ENCODE measurements around the gene CHMP5. TPM values are rescaled to one million over a fixed set of nuclear protein-coding genes. Genes with fewer than 3 reads are reported as not detected.

The CHMP5 gene
- total RNA-seq, 1 experiment from 2014 or later, result 61.8 TPM

GRCh38 chr9:33236571-33236970 lies 28.3 kb upstream of the CHMP5 start:
- no peak overlapping the region for H3K27ac ChIP-seq (ENCODE audit: low read depth, low read length)
- no peak for ATAC-seq
- RAD21 ChIA-PET (ENCODE audit: low non-redundant PET in 1 of 2, low total read pairs in 2 of 2, uncharacterized antibody in 2 of 2, unreplicated experiment in 2 of 2), result no interaction called here

GRCh38 chr9:33239921-33240320 lies 24.9 kb upstream of the CHMP5 start, which contains the start of gene SPINK4:
TSS of gene SPINK4 (plus strand) at chr9:33240167. CDS start at chr9:33240209, 42 bp downstream.
- Histone ChIP-seq H3K36me3 (ENCODE audit: control insufficient read depth in 1 of 2, insufficient read depth in 2 of 2, low read length in 2 of 2) (no peaks in the 10 kb centered on the region), H4K20me1 (ENCODE audit: insufficient read depth) (no peaks in the 10 kb centered on the region), H3K4me3 (replicated peaks in 1 of 2; ENCODE audit: low read depth in 1 of 2, low read length in 2 of 2) (no peak within 1 kb of the TSS), H3K4me2 (ENCODE audit: low read length) (no peak within 1 kb of the TSS), H3K4me1 (ENCODE audit: control insufficient read depth in 1 of 2, insufficient read depth in 2 of 2, low read length in 2 of 2) (peaks cover 5 to 13% of the 10 kb centered on the region in 2 experiments), H3K9ac (ENCODE audit: low read length) (no peak within 1 kb of the TSS), H3K9me2 (ENCODE audit: insufficient read depth) (no peaks in the 10 kb centered on the region), H3K79me2 (ENCODE audit: insufficient read depth, low read length) (no peaks in the 10 kb centered on the region), H3K9me3 (ENCODE audit: control insufficient read depth in 1 of 2, insufficient read depth in 1 of 2, low read depth in 1 of 2, low read length in 2 of 2) (no peaks in the 10 kb centered on the region), H3K27ac (ENCODE audit: low read depth, low read length) (no peak within 1 kb of the TSS), H3K27me3 (ENCODE audit: insufficient read depth, low read length) (no peaks in the 10 kb centered on the region), H2AFZ (ENCODE audit: low read depth, low read length, poor library complexity, severe bottlenecking) (no peak within 1 kb of the TSS)
- no peak for DNase-seq (ENCODE audit: low read depth, low spot score)
- POLR2A ChIA-PET, result interaction anchor here (0.7 kb wide), 1 partner anchor 215 kb away, joined by 3 read pairs; the partner anchor contains the start of gene DNAJA1
- intact Hi-C loops (cut with micrococcal nuclease), result no loop called here
- no TSS peak for BruUV-seq (replicated peaks)
- RAD21 ChIA-PET (ENCODE audit: low non-redundant PET in 1 of 2, low total read pairs in 2 of 2, uncharacterized antibody in 2 of 2, unreplicated experiment in 2 of 2), result no interaction called here
- ATAC-seq, result no peak
- CTCF ChIA-PET, result interaction anchor here (0.8 kb wide), 1 partner anchor 213 kb away, joined by 3 read pairs; no protein-coding TSS in a partner anchor
- no peak for TF ChIP-seq SIN3A (IDR thresholded peaks at IDR 0.05; ENCODE audit: low read depth)
- TF ChIP-seq, protein P1, sequence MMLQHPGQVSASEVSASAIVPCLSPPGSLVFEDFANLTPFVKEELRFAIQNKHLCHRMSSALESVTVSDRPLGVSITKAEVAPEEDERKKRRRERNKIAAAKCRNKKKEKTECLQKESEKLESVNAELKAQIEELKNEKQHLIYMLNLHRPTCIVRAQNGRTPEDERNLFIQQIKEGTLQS (IDR thresholded peaks at IDR 0.05), result no peak
- TF ChIP-seq CTCF (IDR thresholded peaks at IDR 0.05 in 2 of 3, conservative IDR thresholded peaks at IDR 0.05 in 1 of 3; ENCODE audit: borderline replicate concordance in 1 of 3, insufficient read depth in 1 of 3, low read depth in 2 of 3, low read length in 2 of 3), result no peak
- TF ChIP-seq POLR2A (IDR thresholded peaks at IDR 0.05; ENCODE audit: borderline replicate concordance, extremely low read depth, insufficient read depth, insufficient read length), result no peak
- TF ChIP-seq TCF7L2 (IDR thresholded peaks at IDR 0.05; ENCODE audit: borderline replicate concordance, extremely low read depth, insufficient read depth, insufficient read length), result no peak
- TF ChIP-seq RAD21 (IDR thresholded peaks at IDR 0.05; ENCODE audit: low read depth), result no peak
- no peak for TF ChIP-seq FOSL1 (IDR thresholded peaks at IDR 0.05; ENCODE audit: low read depth)
- no peak for TF ChIP-seq EZH2 (IDR thresholded peaks at IDR 0.05)
- TF ChIP-seq CEBPB (IDR thresholded peaks at IDR 0.05; ENCODE audit: low read depth), result no peak
- no peak for TF ChIP-seq ELF1 (IDR thresholded peaks at IDR 0.05; ENCODE audit: borderline replicate concordance, low read depth)
- TF ChIP-seq, protein P2, sequence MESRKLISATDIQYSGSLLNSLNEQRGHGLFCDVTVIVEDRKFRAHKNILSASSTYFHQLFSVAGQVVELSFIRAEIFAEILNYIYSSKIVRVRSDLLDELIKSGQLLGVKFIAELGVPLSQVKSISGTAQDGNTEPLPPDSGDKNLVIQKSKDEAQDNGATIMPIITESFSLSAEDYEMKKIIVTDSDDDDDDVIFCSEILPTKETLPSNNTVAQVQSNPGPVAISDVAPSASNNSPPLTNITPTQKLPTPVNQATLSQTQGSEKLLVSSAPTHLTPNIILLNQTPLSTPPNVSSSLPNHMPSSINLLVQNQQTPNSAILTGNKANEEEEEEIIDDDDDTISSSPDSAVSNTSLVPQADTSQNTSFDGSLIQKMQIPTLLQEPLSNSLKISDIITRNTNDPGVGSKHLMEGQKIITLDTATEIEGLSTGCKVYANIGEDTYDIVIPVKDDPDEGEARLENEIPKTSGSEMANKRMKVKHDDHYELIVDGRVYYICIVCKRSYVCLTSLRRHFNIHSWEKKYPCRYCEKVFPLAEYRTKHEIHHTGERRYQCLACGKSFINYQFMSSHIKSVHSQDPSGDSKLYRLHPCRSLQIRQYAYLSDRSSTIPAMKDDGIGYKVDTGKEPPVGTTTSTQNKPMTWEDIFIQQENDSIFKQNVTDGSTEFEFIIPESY (IDR thresholded peaks at IDR 0.05; ENCODE audit: extremely low read depth, insufficient replicate concordance, low read length), result no peak
- TF ChIP-seq SRF (IDR thresholded peaks at IDR 0.05; ENCODE audit: low read depth), result no peak
- no peak for TF ChIP-seq POLR2AphosphoS5 (IDR thresholded peaks at IDR 0.05; ENCODE audit: low read depth, low read length)
- no peak for TF ChIP-seq ZNF274 (IDR thresholded peaks at IDR 0.05; ENCODE audit: low read depth, low read length)
- TF ChIP-seq JUND (IDR thresholded peaks at IDR 0.05), result no peak

More at GRCh38 chr9:33236571-33236970, 28.3 kb upstream of the CHMP5 start:
- Histone ChIP-seq H3K4me1 (ENCODE audit: control insufficient read depth in 1 of 2, insufficient read depth in 2 of 2, low read length in 2 of 2) (peaks cover 30 to 46% of the 10 kb centered on the region in 2 experiments), H3K79me2 (ENCODE audit: insufficient read depth, low read length) (no peaks in the 10 kb centered on the region), H3K4me2 (ENCODE audit: low read length) (no peak overlapping the region), H3K4me3 (replicated peaks in 1 of 2; ENCODE audit: low read depth in 1 of 2, low read length in 2 of 2) (no peak overlapping the region), H3K9ac (ENCODE audit: low read length) (no peak overlapping the region), H2AFZ (ENCODE audit: low read depth, low read length, poor library complexity, severe bottlenecking) (no peak overlapping the region), H3K36me3 (ENCODE audit: control insufficient read depth in 1 of 2, insufficient read depth in 2 of 2, low read length in 2 of 2) (no peaks in the 10 kb centered on the region), H3K27me3 (ENCODE audit: insufficient read depth, low read length) (no peaks in the 10 kb centered on the region), H3K9me2 (ENCODE audit: insufficient read depth) (no peaks in the 10 kb centered on the region), H3K9me3 (ENCODE audit: control insufficient read depth in 1 of 2, insufficient read depth in 1 of 2, low read depth in 1 of 2, low read length in 2 of 2) (no peaks in the 10 kb centered on the region), H4K20me1 (ENCODE audit: insufficient read depth) (no peaks in the 10 kb centered on the region)
- BruUV-seq (replicated peaks), result no TSS peak
- intact Hi-C loops (cut with micrococcal nuclease), result no loop called here
- CTCF ChIA-PET, result no interaction called here
- POLR2A ChIA-PET, result no interaction called here
- no peak for DNase-seq (ENCODE audit: low read depth, low spot score)
- TF ChIP-seq POLR2AphosphoS5 (IDR thresholded peaks at IDR 0.05; ENCODE audit: low read depth, low read length), result no peak

All from HCT116 (cell line).